ENCODE results near the gene CISD3. TPM values are rescaled to one million over a fixed set of nuclear protein-coding genes. Genes with fewer than 3 reads are reported as not detected.

Gene CISD3
- polyA plus RNA-seq, 5 donors = 9.5 to 20.5 (median 11.5) TPM

DNA sequence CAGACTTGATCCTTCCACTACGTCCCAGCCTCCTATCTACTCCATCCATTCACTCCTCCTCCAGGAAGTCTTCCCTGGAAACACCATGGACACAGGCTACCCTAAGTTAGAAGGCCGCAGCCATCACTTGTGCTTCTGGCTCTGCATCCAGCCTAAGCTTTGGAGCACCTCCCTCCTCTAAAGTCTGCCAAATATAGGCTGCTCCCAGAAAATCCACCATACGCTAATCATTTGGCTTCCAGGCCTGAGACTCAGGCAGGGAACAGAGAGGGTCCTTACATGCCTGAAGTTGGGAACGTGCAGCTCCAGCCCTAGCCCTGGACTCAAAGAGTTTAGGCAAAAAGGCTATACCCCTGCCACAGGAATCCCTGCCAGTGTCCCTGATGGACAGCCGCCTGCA lies 11.3 kb downstream of the CISD3 start:
- DNase-seq = no peak

DNA sequence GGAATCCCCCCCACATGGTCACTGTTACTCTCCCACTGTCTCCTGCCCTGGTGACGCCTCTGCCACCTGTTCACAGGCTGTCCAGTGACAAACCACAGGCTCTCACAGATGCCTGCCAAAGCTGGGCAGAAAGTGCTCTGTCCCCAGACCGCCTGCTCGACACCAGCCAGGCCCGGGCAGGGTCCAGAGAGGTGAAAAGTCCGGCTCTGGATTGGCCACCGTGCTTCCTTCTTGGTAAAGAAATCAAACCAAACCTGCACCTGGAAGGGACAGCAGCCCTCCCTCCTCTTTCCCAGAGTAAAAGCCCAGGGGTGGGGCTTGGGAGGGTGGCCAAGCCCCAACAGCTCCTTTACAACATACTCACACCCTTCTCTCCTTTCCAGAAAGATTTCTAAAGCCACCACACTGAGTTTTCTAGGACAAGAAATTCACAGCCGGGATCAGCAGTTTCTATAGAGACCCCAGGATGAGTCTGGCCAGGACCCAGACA lies 11.8 kb downstream of the CISD3 start:
- DNase-seq = no peak

DNA sequence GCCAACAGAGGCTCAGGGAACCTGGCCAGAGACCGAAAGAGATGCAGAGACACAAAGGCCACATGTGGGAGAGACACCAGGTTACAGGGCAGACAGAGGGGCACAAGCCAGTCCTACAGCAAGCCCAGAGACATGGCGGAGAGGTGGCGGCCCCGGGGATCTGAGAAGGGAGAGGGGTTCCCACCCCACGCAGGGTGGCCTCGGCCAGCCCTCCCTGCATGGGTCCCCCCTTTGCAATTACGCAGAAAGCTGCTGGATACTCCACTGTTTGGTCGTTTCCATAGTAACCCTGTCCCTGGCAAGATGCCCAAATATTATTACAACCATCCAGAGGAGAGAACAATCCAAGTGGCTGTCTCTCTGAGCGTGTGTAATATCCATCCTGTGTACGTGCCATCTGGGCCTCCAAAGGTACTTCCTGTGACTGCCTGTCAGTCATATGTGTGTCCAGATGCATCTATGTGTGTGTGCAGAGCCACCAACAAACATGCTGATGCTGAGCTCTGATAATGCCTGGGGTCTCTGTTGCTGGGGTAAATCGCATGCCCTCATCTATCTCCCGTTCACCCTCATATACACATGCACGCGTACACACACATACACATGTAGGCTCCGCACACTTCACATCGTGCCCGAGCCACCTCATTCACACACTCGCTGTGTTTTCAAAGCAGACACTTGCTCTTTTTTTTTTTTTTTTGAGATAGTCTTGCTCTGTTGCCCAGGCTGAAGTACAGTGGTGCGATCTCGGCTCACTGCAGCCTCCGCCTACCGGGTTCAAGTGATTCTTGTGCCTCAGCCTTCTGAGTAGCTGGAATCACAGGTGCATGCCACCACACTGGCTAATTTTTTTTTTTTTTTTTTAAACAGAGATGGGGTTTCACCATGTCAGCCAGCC lies 12.5 kb downstream of the CISD3 start:
- DNase-seq = peak; percentile 96 to 97

DNA sequence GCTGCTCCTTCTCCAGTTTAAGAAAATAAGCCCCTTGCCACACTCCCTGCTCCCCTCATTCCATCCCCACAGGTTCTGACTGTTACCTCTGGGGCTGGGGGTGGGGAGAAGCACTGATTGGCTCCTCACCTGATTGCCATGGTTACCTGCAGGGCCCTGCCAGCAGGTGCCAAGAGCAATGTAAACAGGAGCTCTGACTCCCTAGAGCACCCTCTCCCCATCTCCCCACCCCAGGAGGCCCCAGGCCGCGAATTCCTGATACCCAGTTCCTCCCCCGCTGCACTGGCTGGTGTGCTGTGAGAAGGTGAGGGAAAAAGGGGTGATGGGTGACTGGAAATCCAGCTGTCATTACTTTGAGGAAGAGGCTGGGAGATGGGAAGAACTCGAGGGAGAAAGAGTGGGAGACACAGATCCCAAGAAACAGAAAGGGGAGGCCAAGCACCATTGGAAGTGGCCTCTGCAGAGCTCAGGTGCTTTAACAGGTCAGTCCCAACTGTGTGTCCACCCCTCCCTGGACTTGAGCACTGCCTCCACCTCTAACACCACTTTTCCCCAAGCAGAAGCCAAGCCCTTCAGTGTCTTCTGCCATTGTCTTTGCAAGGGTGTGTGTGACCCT lies 13.5 kb downstream of the CISD3 start:
- peak in 1 of 2 donors; percentile 60 for DNase-seq

DNA sequence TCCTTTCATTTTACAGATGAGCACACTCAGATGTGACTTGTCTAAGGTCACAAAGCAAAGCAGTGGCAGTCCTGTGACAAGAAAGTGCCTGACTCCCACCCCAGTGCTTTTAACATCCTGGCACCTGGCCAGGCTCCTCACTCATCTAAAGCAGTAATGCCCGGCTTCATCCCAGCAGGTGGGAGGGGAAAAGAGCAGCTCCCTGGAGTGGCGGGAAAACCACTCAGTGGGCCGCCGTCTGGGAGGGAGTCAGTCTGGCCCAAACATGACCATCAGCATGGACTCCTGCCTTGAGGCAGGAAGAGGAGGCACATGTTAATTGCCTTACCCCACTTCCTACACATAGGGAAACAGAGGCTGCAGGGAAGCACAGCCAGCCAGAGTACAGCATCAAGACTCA lies 15.4 kb downstream of the CISD3 start:
- DNase-seq = no peak

DNA sequence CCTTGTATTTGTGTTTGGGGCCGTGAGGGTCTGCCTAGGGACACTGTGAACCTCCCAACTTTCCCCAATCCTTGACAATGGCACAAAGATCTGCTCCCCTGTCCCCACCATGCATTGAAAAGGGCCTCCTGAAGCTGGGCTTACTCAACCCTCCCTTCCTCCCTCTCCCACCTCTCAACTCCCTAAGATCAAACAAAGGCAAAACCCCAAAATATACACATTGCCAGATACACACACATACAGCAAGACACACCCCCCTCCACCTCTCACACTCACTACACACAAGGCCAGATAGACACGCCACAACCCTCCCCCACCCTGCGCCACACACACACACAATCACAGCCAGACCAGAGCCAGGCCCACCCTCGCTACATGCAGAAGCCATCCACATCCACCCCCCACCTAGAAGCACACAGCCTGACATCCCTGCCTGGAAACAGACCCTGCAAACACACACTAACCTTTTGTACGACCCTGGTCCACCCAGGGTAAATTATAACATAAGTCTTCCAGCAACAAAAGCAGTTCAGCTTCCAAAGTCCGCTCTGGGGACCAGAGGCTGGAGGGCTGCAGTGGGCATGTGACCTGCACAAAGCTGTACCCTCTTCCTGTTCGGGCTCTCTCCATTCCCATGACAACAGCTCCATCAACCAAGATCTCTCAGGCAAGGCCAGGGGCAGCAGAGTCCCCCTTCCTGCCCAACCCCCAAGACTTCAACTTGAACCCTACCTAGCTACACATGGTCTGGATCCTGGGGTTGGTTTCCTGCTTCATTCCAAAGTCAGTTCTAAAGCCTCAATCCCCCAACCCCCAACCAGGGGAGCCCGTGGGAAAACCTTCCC lies 16.1 kb downstream of the CISD3 start:
- no peak for DNase-seq

DNA sequence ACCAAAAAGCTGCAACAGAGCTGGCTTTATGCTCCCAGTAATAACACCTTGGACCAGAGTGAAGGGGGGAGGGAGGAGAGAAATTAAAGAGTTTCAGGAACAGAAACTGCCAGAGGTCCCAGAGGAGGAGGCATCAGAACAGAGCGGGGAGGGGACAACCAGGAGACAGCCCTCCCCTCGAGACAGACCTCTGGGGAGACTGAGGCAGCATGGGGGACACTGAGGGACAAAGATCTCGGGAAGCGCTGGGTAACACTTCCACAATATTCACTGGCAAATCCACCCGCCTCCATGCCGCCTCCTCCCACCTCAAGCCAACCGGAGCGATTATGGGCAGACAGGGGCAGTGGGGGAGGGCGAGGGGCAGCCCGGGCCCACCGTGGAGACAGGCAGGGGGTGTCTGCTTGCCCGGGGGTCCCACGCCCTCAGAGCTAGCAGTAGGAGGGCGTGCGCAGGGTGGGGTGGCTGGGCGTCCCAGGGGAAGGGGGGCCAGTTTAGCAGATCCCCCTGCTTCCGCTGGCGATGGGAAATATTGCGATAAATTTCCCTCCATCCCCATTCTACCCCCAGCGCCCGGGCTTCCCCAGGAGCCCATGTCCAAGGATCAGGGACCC lies 16.8 kb downstream of the CISD3 start:
- no peak for DNase-seq

DNA sequence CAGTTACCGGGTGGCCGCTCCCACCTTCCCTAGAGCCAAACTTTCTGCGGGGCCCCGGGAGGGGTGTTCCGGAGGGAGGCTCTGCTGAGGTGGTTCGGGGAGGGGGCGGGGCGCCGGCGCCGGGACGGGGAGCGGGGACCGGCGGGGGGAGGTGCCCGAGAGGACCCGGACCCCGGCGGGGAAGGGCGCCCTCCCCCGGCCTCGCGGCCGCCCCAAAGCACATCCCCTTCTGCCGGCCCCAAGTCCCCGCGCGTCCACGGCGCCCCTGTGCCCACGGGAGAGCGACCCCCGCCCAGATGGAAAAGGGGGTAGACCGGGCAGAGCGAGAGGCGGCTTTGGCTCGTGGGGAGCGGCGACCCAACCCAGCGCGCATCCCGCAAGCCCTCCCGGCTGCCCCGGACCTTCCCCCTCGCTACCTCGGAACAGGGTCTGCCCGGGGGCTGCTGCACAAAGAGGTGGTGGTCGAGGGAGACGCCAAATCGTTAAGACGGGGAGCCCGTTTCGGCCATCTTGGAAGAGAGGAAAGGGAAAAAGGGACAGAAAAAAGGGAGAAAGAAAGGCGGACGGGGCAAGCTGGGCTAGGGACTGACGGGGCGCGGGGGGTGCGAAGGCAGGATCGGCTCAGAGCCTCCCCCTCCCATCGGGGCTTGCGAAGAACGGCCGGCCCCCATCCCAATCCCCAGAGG lies 17.5 kb downstream of the CISD3 start:
- peak in 1 of 2 donors; percentile 54 for DNase-seq

DNA sequence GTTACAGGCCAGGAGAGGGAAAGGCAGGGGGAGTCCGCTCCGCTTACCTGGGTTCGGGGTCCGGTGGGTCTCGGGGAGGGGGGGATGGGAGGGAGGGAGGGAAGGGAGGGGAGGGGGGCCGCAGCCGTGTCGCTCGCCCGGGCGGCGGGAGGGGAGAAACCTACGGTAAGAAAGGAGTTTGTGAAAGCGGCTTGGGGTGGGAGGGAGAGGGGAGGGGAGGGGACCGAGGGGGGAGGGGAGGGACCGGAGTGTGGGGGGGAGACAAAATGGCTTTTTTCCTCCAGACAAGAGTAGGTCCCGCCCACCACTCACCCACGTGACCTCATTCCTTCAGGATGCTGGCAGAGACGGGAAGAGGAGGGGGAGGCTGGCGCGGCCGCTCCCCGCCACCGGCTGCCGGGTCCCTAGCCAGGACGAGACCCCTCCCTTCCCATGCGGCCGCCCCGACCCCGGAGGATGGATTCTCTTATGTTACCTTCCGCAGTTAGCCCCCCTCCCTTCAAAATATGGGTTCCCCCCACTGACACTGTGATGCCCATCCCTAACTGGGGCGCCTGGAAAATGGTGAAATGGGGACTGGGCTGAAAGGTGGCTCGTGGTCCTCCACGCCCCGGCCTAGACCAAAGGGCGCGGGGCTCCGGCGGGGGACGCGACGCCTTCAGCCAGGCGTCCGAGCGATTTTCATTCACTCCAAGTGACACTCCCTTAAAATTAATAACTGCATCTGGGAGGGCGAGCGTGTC lies 18.2 kb downstream of the CISD3 start, which contains the start of gene PCGF2:
Gene PCGF2, minus strand, starts transcription at position 188 of the 743 bp plus-strand sequence. CDS start 7,934 bp downstream, outside the sequence.
- DNase-seq = peak; percentile 89 to 90

DNA sequence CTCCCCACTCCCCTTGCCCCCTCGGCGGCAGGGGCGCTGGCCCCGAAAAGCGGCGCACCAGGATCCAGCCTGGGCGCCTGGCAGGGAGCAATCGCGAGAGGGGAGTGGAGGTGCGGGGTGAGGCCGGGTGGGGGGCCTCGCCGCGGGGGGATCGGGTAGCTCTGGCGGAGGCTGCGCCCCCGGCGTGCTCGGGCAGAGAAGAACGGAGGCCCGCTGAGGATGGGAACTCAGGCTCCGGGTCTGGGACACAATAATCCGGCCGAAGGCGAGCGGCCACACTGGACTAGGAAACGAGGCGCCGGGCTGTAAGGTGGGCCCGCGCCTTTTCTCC lies 18.7 kb downstream of the CISD3 start:
- DNase-seq = no peak

DNA sequence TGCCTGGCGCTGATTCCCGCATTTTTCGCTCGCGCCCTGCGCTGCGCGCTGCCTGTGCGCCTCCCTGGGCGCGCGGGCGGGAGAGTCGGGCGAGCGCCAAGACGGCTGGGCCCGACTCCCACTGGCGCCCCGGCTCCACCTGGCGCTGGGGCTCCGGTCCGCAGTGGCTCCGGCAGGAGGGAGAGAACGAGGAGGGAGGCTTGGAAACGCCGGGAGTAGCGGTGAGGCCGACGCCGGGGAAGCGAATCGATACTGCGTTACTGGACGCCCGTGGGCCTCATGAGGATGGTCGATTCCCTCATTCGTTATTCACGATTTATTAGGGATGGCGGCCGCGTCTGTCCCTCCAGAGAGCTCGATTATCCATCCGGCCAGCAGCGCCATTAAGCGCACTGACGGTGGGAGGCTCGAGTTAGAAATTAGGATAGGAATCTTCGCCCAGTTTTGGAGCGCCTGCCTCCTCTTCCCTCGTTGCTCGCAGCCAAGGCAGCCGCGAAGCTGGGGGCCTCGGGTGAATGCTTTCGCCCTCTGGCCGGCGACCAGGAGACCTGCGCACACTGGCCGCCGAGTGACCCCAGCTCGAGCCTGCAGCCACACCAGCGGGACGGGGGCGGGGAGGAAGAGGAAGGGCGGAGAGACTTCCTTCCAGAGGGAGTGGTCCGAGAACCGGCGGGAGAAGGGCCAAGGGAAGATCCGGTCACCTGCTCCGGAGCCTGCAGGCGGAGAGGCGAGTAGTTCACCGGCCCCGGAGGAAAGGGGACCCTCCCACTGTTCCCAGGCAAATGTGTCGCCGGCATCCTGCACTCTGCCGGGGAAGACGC lies 19.3 kb downstream of the CISD3 start:
- peak; percentile 64 to 65 for DNase-seq

DNA sequence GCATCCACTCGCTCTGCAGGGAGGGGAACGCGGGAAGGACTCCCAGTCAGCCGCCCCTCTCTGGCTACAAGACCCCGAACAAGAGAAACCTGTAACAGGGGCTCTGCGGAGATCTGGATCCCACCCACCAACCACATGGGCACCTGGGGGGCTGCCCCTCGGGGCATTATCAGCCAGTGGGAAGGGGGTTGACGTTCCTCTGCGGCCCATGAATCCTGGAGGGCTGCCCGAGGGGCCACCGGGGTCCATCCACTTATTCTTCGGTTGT lies 19.8 kb downstream of the CISD3 start:
- DNase-seq = no peak

DNA sequence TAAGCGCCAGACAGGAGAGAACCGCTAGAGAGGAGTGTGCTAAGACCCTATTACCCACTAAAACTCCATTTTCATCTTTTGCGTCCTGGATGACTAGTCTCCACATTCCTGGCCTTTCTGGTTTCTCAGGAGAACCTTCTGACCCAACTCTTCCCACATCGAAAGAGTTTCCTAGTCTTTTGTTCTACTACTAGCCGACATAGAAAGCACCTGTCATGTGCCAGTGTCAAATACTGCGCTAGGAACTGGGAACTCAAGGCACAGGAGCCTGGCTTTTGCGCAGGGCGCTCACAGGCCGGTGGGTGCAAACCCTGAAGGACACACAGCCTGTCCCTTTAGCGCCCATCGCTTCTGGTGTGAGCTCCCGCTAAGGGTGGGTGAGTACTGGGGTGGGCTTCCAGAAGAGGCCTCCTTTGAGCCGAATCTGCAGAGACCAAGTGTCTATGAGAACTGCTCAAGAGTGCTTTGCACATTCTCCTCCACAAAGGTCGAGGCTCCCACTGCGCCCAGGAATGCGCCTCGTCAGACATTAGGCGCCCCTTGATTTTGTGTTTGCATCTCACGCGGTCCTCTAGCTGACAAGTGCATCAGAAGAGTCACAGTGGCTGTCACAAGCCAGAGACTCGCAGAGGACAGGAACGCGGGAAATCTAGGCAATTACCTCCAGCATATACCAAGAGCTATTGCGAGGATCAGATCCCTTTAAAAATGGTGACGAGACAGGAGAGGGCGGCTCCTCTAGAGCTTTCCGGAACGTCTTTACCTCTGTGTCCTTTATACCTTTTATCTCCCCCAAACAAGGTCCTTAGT lies 20.4 kb downstream of the CISD3 start:
- no peak for DNase-seq

DNA sequence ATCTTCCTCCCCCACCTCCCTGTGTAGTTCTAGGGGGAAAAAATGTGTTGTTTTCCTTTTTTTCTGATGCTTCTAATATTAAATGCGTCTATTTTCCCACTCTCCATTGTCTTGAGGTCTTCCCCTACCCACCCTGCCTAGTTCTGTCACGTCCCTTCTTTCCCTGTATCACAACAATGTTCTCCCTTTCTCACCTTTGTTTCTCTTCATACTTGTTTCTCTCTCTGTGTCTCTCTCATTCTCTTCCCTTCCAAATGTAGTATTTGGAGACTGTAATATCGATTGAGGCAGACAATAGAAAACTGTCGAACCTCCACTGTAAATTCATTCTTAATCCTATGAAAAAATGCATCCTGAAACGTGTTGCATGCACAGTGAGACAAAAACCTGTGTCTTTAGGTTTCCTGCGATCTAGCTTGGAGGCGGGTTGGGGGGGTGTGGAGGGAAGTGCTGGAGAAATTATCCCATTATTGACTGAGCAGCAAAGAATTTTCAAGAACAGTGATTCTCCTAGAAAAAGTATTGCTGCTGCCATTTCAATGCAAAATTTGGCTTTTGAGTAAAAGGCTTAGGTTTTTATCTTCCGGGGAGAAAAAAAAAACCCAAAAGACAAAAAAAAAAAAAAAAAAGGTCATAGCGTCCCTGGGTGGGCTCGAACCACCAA lies 21.1 kb downstream of the CISD3 start:
- DNase-seq = no peak

DNA sequence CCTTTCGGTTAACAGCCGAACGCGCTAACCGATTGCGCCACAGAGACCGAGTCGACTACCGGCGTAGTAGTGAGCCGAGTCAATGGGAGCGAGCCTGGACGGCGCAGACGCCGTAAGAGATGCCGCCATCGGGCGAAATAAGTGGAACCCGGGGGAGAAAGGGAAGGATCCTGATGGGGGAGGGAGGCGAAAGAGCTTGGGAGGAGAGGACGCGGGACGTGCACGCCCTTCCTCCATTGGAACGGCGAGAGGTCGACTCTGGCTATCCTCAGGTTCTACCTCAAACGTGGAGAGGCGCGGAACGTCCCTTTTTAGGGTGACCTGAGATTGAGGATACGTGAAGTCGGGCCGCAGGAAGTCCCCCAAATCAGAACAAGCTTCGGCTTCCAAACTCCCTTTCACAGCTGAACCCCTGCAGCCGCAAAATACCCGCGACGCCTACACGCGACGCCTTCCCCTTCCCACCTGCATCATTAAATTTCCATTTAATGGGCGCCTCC lies 21.7 kb downstream of the CISD3 start:
- peak; percentile 82 to 88 for DNase-seq

DNA sequence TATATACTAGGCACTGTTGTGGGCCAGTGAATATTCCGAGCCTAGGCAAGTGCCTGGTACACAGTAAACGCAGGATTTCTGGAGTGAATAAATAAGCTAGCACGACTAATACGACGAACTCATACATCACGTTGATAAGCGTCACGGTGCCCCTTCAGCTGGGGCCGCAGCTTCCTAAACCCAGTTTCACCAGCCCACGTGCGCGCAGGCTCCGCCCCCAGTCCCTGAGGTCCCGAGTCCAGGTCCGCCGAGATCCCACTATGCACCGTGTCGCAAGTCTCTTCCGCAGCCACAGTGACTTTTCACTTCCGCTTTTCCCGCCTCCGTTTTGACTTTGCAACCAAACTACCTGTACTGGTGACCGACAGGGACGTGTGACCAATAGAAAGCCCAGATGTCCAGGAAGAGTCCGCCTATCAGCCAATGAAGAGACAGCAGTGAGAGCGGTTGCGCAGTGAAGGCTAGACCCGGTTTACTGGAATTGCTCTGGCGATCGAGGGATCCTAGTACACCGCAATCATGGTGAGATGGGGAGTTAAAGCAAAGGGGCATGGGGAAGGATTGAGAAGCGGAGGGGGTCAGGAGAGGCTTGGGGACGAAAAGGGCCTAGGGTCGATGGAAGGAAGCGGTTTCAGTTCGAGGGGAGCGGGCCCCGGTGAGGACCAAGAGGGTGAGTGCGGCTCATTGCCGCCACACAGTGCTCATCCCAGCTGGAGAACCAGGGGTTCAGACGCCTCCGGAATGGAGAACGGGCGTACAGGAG lies 22.3 kb downstream of the CISD3 start, which contains the start of gene PSMB3:
Gene PSMB3, plus strand, starts transcription at position 434 of the 763 bp plus-strand sequence. Its CDS starts 86 bp downstream, at position 520.
- peak; percentile 97 to 98 for DNase-seq

DNA sequence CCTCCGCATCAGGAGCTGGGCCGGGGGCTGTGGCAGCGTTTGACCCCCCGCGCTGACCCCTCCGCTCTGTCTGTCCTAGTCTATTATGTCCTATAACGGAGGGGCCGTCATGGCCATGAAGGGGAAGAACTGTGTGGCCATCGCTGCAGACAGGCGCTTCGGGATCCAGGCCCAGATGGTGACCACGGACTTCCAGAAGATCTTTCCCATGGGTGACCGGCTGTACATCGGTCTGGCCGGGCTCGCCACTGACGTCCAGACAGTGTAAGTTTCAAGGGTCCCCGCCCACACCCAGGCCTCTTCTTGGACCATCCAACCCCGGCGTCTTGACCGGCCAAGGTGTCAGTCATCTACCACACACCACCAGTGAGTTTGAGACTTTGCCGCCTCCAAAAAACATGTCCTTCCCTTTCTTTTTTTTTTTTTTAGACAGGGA lies 22.9 kb downstream of the CISD3 start:
- DNase-seq = no peak
